ENCODE results near the gene ST7. TPM values are rescaled to one million over a fixed set of nuclear protein-coding genes. Genes with fewer than 3 reads are reported as not detected.
A peak's percentile ranks its signal among the peaks of the same experiment; 100 is the strongest.
"Not testable (repeated sequence)": the region's sequence is repeated elsewhere in the genome, so short reads cannot be mapped to it uniquely, and the experiment has no call there.

ST7 gene
- total RNA-seq, 1 donor from 2014 or later: 69.7 TPM

GRCh38 chr7:117117172-117117571 lies 163.9 kb downstream of the ST7 start:
- DNase-seq (ENCODE audit: low spot score in 2 of 2) (no peak), FAIRE-seq (no peak)

- no peak for DNase-seq (ENCODE audit: low spot score in 2 of 2)
Measured at GRCh38 chr7:117118579-117119180, 165.4 kb downstream of the ST7 start.

GRCh38 chr7:117119192-117119924 lies 166.1 kb downstream of the ST7 start:
- peak; percentile 72 for FAIRE-seq
- peak; percentile 7 to 20 for DNase-seq (ENCODE audit: low spot score in 2 of 2)

More at GRCh38 chr7:117118579-117119180, 165.4 kb downstream of the ST7 start:
- FAIRE-seq: no peak

GRCh38 chr7:117120321-117120720 lies 167.0 kb downstream of the ST7 start:
- not testable (repeated sequence) for FAIRE-seq; DNase-seq (ENCODE audit: low spot score in 2 of 2)

GRCh38 chr7:117122036-117122435 lies 168.7 kb downstream of the ST7 start:
- not testable (repeated sequence) for FAIRE-seq

GRCh38 chr7:117122536-117122935 lies 169.2 kb downstream of the ST7 start:
- DNase-seq (ENCODE audit: low spot score in 2 of 2) (no peak), FAIRE-seq (no peak)

More at GRCh38 chr7:117122036-117122435, 168.7 kb downstream of the ST7 start:
- DNase-seq (ENCODE audit: low spot score in 2 of 2): not testable (repeated sequence)

- FAIRE-seq (no peak), DNase-seq (ENCODE audit: low spot score in 2 of 2) (no peak)
Measured at GRCh38 chr7:117123311-117123926, 170.1 kb downstream of the ST7 start.

- FAIRE-seq: no peak
- DNase-seq (ENCODE audit: low spot score in 2 of 2): no peak
Measured at GRCh38 chr7:117124591-117125220, 171.4 kb downstream of the ST7 start.

DNA sequence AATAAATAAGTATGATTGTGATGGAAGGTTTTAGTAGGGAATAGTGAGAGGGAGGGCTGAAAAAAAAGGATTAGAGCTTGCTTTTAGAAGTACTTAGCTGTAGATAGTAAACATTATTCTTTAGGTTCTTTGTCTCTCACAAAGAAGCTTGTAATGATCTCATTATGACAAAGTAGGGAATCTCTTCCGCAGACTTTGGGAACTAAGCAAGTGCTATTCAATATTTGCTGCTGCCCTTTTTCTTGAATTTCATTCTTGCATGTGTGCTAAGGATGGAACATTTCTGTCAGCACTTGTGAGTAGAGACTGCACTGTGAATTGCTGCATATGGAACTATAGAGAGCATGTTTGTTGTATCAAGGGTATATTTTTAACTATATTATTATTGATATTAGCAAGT lies 173.4 kb downstream of the ST7 start:
- no peak for FAIRE-seq
- DNase-seq (ENCODE audit: low spot score in 2 of 2): no peak

DNA sequence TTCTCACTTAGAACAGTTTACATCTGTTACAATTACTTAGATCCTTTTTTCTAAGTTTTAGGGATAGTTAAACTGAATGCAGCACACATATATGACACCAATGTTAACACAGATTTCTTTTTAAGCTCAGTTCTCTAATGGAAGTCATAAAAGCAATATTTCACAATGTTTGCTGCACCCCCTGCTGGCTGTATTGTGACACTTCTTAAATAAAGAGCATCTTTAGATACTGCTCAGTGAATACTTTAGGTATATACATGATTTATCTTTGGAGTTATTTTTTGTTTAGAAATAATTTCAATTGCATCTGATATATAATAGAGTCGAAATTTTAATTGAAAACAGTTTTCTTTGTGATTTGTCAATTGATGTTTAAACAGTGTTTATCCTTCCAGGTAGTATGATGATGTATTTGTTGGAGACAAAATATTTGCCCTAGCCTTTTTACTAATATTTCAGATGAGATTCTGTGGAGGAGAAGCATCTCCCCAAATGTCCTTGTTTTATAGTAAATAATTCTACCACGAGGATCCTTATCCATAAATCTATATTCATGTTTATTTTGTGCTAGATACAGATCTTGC lies 174.4 kb downstream of the ST7 start:
- DNase-seq (ENCODE audit: low spot score in 2 of 2): no peak
- FAIRE-seq: peak; percentile 94

- no peak for DNase-seq (ENCODE audit: low spot score in 2 of 2)
- no peak for FAIRE-seq
Measured at GRCh38 chr7:117129521-117129955, 176.2 kb downstream of the ST7 start.

- DNase-seq (ENCODE audit: low spot score in 2 of 2) (no peak), FAIRE-seq (no peak)
Measured at GRCh38 chr7:117130262-117130661, 177.0 kb downstream of the ST7 start.

DNA sequence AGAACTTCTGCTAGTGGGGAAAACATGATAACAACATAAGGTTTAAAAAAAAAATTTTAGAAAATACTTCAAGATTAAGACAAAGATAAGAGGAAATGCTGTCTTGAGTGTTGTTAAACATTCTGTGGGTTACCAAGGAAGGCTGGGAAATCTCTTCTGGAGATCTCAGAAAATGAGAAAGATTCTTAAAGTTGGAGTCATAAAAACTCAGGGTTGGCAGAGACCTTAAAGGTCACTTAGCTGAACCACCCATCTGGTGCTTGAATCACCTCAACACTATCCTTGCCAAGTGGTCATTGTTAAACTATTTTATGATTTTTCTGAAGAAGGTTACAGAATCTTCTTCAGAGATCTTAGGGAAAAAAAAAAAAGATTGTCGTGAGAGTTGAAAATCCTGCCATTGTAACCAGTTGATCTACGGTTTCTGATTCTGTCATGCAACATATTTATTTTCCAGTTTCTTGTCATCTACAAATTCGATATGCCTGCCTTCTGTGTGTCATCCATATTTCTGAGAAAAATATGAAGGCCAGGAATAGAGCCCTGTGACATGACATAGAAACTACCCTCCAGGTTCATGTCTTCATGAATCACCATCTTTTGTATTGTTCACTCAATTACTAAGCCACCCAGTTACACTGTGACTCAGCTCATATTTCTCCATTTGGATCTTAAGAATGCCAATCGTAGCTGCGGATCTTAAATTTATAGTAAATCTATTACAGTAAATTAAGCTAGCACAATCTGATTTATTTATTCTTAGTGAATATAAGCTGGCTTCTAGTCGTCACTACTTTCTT lies 179.2 kb downstream of the ST7 start:
- DNase-seq (ENCODE audit: low spot score in 2 of 2): no peak
- no peak for FAIRE-seq

DNA sequence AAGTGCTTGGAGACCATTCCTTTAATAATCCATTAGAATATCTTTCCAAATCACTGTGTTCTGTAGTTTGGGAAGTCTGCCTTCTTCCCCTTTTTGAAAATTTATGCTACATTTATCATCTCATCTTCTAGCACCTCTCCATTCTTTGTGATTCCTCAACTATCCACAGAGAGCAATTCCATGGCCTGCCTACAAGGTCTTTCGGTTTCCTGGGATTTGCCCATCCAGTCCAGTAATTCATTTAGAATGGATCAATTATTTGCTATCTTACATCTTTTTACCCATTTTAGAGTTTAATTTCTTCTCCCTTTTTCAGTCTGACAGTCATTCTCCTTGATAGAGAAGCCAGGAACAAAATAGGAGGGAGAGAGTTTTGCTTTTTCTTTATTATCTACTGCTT lies 179.8 kb downstream of the ST7 start:
- DNase-seq (ENCODE audit: low spot score in 2 of 2) (no peak), FAIRE-seq (no peak)

GRCh38 chr7:117134411-117134810 lies 181.1 kb downstream of the ST7 start:
- DNase-seq (ENCODE audit: low spot score in 2 of 2) (no peak), FAIRE-seq (no peak)

DNA sequence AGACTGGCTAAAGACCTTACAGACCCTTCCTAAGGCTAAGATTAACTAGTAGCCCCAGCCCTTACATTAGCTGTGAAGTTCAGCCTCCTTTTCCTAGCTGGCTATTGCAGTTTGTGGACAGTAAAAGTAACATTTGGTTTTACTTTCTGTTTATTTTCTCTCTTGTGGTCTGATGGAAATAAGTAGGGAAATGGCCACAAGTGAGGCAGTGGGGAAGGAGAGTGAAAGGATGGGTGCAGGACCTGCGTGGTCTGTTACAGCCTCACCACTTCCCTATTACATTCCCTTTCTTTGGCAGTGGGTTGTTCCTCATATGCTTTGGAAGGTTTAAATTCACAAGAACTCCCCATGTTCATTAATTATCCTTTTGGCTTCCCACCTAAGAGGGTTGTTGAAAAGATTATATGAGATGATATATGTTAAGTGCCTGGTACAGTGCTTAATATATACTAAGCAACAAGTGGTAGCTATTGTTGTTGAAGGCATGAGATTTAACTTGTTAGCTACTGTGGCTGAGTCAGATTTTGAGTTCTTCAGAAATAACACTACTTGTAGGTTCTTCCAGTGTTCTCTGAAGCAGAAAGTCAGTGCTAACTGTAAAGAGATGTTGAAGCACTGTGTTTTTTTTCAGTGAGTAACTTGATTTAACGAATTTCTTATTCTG lies 181.7 kb downstream of the ST7 start:
- FAIRE-seq (no peak), DNase-seq (ENCODE audit: low spot score in 2 of 2) (no peak)

- no peak for FAIRE-seq
Measured at GRCh38 chr7:117135553-117135891, 182.2 kb downstream of the ST7 start.

GRCh38 chr7:117137868-117138267 lies 184.6 kb downstream of the ST7 start:
- no peak for DNase-seq (ENCODE audit: low spot score in 2 of 2)
- no peak for FAIRE-seq

More at GRCh38 chr7:117135553-117135891, 182.2 kb downstream of the ST7 start:
- no peak for DNase-seq (ENCODE audit: low spot score in 2 of 2)

- no peak for DNase-seq (ENCODE audit: low spot score in 2 of 2)
- FAIRE-seq: no peak
Measured at GRCh38 chr7:117138495-117138894, 185.2 kb downstream of the ST7 start.

Measured in frontal cortex (tissue), 4 donors.